HG03565 (cell line): Measurements from ENCODE around the gene ZNF169.
"Not testable (repeated sequence)": the region's sequence is repeated elsewhere in the genome, so short reads cannot be mapped to it uniquely, and the experiment has no call there.

Experiments used
- ATAC-seq: cut with Tn5 transposase; IDR thresholded peaks from one replicate; pipeline ENCODE4 v1.9.1; 2021; ENCODE audit warnings: mild to moderate bottlenecking, moderate library complexity; ENCODE audit not compliant: unreplicated experiment

ZNF169 gene

DNA sequence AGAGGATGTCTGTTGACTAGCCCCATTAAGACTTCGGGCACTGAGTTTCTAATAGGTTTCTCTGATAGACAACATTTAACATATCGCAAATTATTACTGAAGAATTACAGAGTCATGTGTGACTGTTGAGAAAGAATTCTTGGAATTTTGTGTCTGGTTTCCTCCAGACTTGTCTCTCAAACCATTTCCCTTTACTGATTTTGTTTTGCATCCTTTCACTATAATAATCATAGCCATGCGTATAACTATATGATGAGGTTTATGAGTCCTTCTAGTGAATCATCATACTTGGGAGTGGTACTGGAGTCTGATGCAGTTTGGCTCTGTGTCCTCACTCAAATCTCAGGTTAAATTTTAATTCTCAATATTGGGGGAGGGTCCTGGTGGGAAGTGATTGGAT, 27.0 kb downstream of the ZNF169 start:
- no peak for ATAC-seq

DNA sequence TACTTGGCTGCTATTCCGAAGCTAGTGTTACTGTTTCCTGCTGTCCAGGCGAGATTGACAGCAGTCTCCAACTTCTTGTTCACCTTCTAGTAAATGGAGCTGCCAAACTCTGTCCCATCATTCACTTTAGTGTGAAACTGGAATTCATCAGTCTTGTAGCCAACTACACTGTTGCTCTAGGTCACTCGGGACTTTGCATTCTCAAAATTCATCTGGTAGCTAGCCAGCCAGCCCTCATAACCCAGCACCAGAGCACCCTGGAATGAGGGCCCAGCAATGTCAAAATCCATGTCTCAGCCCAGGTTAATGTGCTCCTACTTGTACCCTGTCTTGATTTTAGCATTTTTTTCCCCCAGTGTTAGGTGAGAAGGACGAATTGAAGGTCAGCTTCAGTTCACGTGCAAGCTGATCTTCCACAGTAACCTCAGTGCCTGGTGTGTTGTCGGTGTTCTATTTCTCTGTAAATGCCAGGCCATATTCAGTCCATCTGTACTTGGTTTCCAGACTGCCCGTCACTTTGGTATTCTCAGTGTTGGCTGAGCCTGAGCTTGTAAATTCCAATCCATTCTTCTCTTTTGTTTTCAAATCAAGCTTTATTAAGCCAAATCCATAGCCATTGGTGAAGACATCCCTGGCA, 28.9 kb downstream of the ZNF169 start:
- no peak for ATAC-seq

DNA sequence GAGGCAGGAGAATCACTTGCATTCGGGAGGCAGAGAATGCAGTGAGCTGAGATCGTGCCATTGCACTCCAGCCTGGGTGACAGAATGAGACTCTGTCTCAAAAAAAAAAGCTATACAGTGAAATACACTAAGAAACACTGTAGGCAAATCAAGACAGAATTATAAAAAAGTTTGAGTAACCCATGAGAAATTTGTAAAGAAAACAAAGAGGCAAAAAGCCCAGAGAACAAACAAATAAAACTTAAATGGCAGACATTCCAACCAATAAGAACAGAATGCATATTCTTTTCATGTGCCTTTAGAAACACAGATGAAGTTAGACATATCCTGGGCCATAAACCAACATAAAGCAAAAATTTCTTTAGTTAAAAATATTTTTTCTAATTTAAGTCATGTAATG, 30.6 kb downstream of the ZNF169 start:
- ATAC-seq: no peak

DNA sequence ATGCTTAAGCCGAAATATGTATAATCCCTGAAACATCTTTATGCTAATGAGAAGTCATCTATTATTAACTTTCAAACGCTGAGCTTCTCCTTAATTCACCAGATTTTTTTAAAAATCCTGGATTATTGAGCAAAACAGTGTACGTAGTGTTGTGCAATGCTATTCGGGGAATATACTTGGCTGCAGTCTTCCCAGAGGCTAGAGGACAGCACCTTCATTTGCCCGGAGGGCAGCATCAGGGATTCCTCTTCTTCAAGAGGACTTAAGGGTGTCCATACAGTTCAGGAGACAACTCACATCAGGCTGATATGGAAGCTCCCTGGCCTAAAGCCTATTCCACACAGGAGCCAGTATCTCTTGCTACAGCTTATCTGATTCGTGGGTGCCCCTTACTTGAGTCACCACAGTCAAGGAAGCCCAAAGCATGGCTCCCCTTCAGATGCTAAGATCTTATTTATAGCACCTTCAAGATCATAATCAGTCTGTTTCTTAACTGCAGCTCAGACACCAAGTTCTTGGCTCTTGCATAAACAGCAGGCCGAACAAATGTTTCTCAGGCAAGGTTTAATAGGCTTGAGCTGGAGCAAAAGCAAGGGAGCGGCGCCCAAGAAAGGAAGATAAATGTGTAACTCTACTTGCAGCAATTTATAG, 40.0 kb downstream of the ZNF169 start:
- no peak for ATAC-seq

DNA sequence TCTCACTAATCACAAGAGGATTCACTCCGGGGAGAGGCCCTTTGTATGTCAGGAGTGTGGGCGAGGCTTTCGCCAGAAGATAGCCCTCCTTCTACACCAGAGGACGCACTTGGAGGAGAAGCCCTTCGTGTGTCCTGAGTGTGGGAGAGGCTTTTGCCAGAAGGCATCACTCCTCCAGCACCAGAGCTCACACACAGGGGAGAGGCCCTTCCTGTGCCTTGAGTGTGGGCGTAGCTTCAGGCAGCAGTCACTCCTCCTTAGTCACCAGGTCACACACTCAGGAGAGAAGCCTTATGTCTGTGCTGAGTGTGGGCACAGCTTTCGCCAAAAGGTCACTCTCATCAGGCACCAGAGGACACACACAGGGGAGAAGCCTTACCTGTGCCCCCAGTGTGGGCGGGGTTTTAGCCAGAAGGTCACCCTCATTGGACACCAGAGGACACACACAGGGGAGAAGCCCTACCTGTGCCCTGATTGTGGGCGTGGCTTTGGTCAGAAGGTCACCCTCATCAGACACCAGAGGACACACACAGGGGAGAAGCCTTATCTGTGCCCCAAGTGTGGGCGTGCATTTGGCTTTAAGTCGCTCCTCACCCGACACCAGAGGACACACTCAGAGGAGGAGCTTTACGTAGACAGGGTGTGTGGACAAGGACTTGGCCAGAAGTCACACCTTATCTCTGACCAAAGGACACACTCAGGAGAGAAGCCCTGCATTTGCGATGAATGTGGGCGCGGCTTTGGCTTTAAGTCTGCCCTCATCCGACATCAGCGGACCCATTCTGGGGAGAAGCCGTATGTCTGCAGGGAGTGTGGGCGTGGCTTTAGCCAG, 41.6 kb downstream of the ZNF169 start:
- no peak for ATAC-seq

GRCh38 chr9:94301583-94301982, 42.5 kb downstream of the ZNF169 start:
- ATAC-seq: no peak

- ATAC-seq: no peak
Observed at GRCh38 chr9:94302426-94302825, 43.3 kb downstream of the ZNF169 start.

DNA sequence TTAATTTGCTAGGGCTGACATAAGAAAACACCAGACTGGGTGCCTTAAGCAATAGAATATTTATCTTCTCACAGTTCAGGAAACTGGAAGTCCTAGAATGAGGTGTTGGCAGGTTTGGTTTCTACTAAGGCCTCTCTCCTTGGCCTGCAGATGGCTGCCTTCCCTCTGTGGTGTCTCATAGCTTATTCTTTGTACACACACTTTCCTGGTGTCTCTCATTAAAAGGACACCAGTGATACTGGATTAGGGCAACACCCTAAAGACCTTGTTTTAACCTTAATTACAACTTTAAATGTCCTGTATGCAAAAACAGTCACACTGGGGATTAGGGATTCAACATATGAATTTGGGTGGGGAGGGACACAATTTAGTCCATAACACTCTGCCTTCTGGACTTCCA, 44.2 kb downstream of the ZNF169 start:
- ATAC-seq: no peak

DNA sequence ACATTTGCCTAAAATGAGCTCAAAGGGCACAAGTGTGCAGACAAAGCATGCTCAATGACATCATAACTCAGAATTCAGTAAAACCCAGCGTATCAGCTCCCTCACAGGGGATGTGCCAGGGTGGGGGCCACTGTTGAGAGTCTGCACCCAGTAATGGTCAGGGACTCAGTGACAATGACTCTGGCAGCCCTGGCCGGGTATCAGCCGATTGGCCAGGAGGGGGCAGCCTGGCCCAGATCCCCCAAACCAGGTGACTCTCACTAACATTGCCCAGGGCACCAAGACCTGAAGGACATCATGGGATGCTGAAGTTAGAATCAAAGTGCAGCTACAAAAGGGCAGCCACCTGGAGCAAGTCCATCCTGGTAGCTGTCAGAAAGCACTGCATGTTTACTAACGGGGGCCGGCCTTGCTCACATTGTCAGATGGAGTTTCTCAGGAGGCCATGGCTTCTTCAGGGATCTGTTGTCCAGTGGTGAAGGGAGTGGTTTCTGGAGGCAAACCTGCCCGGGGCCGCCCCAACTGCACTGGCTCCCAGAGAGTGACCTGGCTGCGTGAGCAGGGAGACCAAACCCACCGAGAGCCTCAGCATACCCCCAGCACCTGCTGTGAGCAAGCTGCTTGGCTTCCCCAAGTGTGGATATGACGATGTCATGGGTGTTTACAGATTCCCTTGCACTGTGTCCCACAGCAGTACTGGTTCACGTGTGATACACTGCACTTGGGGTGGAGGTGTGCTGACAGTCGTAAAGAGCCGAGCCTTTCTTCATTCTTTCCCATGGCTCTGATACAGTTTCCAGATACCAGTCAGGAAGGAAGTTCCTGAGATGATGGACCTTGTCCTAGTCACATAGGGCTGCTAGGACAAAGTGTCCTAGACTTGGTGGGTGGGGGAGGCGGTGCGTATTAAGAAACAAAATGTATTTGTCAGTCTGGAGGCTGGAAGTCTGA, 56.2 kb downstream of the ZNF169 start:
- ATAC-seq: not testable (repeated sequence)

DNA sequence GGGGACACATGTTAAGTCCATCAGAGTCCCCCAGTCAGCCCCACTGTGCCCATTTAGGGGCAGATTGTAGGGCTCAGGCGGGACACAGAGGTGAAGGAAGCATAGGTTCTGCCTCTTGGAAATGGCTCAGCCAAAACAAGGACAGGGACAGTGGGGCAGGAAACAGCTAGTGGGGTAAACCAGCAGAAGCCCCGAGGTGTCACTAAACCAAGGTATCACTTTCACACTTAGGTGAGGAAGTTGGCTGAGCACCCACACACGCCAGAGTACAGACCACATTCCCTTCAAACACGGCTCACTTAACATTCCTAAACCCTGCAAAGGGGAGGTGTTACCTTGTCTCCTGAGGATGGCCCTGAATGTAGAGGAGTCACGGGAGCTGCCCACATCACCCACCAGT, 57.1 kb downstream of the ZNF169 start:
- not testable (repeated sequence) for ATAC-seq

GRCh38 chr9:94317949-94318657, 59.0 kb downstream of the ZNF169 start:
- not testable (repeated sequence) for ATAC-seq

- not testable (repeated sequence) for ATAC-seq
Observed at GRCh38 chr9:94322342-94322940, 63.3 kb downstream of the ZNF169 start.

DNA sequence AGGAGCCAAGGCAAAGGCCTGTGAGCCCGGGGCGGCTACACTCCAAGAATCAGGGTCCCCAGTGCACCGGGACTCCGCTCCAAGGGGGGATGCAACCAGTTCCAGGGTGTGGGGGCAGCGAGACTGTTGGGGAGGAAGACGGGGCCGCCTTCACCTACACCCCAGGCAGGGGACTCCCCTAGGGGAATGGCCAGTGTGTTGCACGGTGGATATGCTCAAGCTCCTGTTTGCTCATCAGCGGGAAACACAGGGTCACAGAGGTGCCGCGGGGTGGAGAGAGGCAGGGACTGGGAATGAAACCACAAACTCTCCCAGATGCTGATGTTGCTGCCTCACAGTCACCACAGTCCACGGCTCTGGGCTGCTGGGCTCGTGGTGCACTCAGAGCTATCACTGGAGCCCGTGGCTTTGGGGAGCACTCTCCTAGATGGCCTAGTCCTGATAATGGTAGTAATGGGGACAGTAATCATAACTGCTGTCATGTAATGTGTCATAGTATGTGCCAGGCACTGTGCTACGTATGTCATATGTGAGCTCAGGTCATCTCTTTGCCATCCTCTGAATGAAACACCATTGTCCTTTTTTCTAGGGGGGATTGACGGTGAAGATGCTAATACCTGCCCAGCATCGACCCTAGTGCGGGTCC, 64.2 kb downstream of the ZNF169 start:
- not testable (repeated sequence) for ATAC-seq

DNA sequence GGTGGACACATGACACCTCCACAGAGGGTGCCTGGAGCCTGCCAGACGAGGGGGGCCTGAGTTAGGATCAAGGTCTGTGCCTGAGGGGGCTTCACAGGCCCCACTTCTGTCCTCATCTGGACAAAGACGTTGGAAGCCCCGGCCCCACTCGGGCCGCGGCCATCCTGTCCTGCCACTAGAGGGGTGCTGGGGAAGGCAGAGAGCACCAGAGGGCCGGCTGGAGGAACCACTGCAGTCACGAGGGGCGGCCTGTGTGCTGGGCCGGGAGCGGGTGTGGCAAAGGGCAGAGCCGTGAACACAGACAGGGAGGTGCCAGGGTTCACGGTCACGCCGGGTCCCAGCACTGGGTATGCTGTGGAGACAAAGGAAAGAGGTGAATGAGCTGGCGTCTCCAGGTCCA, 66.5 kb downstream of the ZNF169 start:
- ATAC-seq: not testable (repeated sequence)

- not testable (repeated sequence) for ATAC-seq
Observed at GRCh38 chr9:94328544-94328943, 69.4 kb downstream of the ZNF169 start, which contains the start of gene NUTM2F. NUTM2F (minus strand) TSS chr9:94328644; CDS start chr9:94328623, 21 bp downstream.

DNA sequence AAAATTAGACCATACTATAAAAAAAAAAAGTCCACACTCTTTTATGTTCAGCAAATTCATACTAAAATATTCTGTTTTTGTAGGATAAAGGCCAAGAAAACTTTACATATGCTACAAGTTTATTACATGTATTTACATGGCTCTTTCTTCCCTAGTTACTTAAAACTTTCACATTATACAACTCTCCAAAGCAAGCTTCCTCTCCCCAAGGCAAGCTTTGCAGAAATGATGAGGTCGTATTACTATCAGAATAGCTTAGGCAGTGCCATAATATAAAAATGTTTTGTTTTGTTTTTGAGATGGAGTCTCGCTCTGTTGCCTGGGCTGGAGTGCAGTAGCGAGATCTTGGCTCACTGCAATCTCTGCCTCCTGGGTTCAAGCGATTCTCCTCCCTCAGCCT, 77.3 kb downstream of the ZNF169 start:
- ATAC-seq: not testable (repeated sequence)

DNA sequence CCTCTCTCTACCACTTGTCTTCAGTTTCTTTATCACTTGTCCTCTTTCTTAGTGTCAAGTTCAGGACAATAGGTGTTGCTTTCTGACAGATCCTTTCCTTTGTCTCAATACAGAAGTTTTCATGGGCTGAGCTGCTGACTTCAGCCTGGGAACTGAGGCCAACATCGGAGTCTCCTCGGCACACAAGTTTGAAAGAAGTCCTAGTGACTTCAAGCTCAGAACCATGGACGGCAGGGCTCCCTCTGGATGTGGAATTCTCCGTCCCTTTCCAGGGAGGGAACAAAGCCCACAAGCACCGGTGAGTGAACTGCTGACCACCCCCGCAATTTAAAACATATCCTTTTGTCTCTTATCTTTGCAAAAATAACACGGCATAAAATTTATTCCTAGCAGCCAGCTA, 79.6 kb downstream of the ZNF169 start:
- not testable (repeated sequence) for ATAC-seq

DNA sequence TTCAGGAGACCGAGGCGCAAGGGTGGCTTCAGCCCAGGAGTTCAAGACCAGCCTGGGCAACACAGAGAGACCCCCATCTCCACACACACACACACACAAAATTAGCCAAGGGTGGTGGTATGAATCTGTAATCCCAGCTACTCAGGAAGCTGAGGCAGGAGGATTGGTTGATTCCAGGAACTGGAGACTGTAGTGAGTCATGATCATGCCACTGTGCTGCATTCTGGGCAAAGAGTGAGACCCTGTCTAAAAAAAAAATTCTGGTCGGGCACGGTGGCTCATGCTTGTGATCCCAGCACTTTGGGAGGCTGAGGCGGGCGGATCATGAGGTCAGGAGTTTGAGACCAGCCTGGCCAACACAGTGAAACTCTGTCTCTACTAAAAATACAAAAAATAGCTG, 80.6 kb downstream of the ZNF169 start:
- ATAC-seq: not testable (repeated sequence)

- ATAC-seq: not testable (repeated sequence)
Observed at GRCh38 chr9:94340750-94341149, 81.7 kb downstream of the ZNF169 start.
